Measurements from ENCODE around the gene TIGAR. TPM values are rescaled to one million over a fixed set of nuclear protein-coding genes. Genes with fewer than 3 reads are reported as not detected.

TIGAR gene
- total RNA-seq, 1 experiment from 2014 or later: 4.6 TPM

DNA sequence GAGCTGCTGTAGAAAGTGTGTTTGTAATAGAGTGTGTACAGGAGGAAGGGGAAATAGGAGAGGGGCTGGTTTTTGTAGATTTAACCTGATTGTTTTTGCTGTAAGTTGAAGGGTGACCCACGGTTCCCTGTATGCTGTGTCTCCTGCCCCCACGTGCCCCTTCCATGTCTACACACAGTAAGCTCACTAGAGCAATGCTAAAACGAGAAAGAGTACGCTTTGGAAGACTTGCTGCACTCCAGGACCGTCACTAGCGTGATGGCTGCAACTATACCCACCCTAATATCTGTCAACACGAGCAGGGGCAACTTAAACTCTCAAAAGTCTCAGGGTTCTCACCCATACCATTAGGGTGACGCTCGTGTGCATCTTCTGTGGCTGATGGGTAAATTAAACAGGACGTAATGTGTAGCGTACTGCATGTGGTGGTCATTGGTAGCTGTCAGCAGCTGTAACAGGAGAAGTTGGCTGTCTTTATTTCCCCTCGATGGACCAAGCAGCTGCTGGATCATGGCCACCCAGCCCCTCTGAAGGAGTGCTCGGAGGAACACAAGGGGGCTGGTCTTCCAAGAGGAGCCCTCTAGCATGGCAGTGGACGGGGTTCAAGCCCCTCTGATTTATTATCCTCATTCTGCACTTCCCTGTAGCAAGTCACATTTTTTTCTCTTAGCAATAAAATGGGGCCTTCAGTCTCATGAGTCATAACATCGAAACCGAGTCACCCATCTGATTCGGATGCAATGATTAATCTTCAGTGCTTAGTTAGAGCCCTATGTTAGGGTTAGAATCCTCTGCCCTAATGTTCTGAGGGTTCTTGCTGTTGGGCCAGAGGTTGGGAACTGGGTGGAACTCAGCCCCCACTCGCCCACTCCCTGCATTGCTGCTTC lies 33.4 kb upstream of the TIGAR start:
- POLR2A ChIA-PET (ENCODE audit: unreplicated experiment): no interaction called here
- no peak overlapping the region for H2AFZ ChIP-seq (ENCODE audit: low read length)
- no peaks in the 10 kb centered on the region for H3K79me2 ChIP-seq (ENCODE audit: low read length)
- no peaks in the 10 kb centered on the region for H4K20me1 ChIP-seq (ENCODE audit: low read length)
- no peak overlapping the region for H3K4me2 ChIP-seq (ENCODE audit: low read length)
- peaks cover 45% of the 10 kb centered on the region for H3K27me3 ChIP-seq (ENCODE audit: low read length)
- no peak for ATAC-seq
- H3K27ac ChIP-seq (ENCODE audit: low read length): no peak overlapping the region
- no peaks in the 10 kb centered on the region for H3F3A ChIP-seq (ENCODE audit: low read length, unreplicated experiment)
- intact Hi-C loops (cut with micrococcal nuclease): no loop called here
- no peaks in the 10 kb centered on the region for H3K4me1 ChIP-seq (ENCODE audit: insufficient read depth, low read length)
- H3K9me3 ChIP-seq (ENCODE audit: low read length): no peaks in the 10 kb centered on the region
- H3K9me2 ChIP-seq (replicated peaks; ENCODE audit: low read length): no peaks in the 10 kb centered on the region
- no peaks in the 10 kb centered on the region for H3K36me3 ChIP-seq (ENCODE audit: low read depth, low read length)
- H3K9ac ChIP-seq (ENCODE audit: low read length): no peak overlapping the region
- CTCF ChIA-PET: no interaction called here
- no peak overlapping the region for H3K4me3 ChIP-seq (ENCODE audit: low read length)
- BruUV-seq (replicated peaks): no TSS peak
- peak; percentile 13 for DNase-seq
- TF ChIP-seq EZH2 (IDR thresholded peaks at IDR 0.05; ENCODE audit: low read length, unreplicated experiment): no peak
- TF ChIP-seq, protein P1, sequence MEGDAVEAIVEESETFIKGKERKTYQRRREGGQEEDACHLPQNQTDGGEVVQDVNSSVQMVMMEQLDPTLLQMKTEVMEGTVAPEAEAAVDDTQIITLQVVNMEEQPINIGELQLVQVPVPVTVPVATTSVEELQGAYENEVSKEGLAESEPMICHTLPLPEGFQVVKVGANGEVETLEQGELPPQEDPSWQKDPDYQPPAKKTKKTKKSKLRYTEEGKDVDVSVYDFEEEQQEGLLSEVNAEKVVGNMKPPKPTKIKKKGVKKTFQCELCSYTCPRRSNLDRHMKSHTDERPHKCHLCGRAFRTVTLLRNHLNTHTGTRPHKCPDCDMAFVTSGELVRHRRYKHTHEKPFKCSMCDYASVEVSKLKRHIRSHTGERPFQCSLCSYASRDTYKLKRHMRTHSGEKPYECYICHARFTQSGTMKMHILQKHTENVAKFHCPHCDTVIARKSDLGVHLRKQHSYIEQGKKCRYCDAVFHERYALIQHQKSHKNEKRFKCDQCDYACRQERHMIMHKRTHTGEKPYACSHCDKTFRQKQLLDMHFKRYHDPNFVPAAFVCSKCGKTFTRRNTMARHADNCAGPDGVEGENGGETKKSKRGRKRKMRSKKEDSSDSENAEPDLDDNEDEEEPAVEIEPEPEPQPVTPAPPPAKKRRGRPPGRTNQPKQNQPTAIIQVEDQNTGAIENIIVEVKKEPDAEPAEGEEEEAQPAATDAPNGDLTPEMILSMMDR (conservative IDR thresholded peaks at IDR 0.05; ENCODE audit: low read depth, low read length): no peak
- TF ChIP-seq EZH2phosphoT487 (IDR thresholded peaks at IDR 0.05; ENCODE audit: borderline replicate concordance, low read length): no peak

DNA sequence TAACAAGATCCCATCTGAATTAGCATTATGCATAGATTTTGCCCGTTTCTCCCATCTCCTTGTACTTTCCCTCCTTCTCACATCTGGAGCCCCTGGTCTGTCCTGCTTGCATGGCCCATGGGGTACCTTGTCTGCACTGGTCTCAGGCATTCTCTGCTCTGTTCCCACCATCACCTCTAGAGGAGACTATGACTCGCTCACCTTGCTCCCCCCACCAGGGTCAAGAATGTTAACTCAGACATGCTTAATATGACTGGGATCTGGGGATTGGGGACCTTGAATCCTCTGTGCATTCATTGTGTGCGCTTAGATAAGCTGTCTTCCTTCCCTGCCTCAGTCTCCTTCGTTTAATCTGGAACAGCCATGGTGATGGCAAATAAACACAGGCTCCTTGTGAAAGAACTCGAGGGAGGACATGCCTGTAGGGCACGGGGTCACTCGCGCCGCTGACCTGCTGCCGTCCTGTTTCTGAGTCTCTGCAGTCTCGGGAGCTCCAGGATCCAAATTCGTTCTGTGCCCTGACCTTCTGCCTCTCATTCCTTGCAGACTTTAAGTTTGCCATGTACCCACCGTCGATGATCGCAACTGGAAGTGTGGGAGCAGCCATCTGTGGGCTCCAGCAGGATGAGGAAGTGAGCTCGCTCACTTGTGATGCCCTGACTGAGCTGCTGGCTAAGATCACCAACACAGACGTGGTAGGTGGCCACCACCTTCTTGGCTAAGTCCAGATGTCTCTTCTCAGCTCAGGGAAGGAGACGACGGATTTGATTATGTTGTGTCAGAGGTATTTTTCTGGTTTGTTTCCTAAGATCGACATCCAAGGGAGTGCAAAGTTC lies 32.5 kb upstream of the TIGAR start:
- Histone ChIP-seq H3K9ac (ENCODE audit: low read length) (no peak overlapping the region), H3K4me1 (ENCODE audit: insufficient read depth, low read length) (no peaks in the 10 kb centered on the region), H3K27ac (ENCODE audit: low read length) (no peak overlapping the region), H3K36me3 (ENCODE audit: low read depth, low read length) (no peaks in the 10 kb centered on the region), H3K4me2 (ENCODE audit: low read length) (no peak overlapping the region), H3K9me3 (ENCODE audit: low read length) (no peaks in the 10 kb centered on the region), H4K20me1 (ENCODE audit: low read length) (no peaks in the 10 kb centered on the region), H2AFZ (ENCODE audit: low read length) (no peak overlapping the region), H3K27me3 (ENCODE audit: low read length) (peaks cover 53% of the 10 kb centered on the region), H3F3A (ENCODE audit: low read length, unreplicated experiment) (no peaks in the 10 kb centered on the region), H3K79me2 (ENCODE audit: low read length) (no peaks in the 10 kb centered on the region), H3K4me3 (ENCODE audit: low read length) (no peak overlapping the region), H3K9me2 (replicated peaks; ENCODE audit: low read length) (no peaks in the 10 kb centered on the region)
- TF ChIP-seq EZH2phosphoT487 (IDR thresholded peaks at IDR 0.05; ENCODE audit: borderline replicate concordance, low read length): no peak
- TF ChIP-seq EZH2 (IDR thresholded peaks at IDR 0.05; ENCODE audit: low read length, unreplicated experiment): no peak
- TF ChIP-seq, protein P1 (conservative IDR thresholded peaks at IDR 0.05; ENCODE audit: low read depth, low read length): no peak
- intact Hi-C loops (cut with micrococcal nuclease): no loop called here
- BruUV-seq (replicated peaks): no TSS peak
- ChIA-PET POLR2A (ENCODE audit: unreplicated experiment) (no interaction called here), CTCF (no interaction called here)
- DNase-seq: no peak
- ATAC-seq: no peak

Data from PC-3 (cell line).